ENCODE results near the gene MLEC. TPM values are rescaled to one million over a fixed set of nuclear protein-coding genes. Genes with fewer than 3 reads are reported as not detected.
A peak's percentile ranks its signal among the peaks of the same experiment; 100 is the strongest.

Gene MLEC
- total and polyA plus RNA-seq, 2 of the 13 experiments (the other 11 are each of a cell fraction or from before 2014, with no cell fraction given), result 49.8 to 156 TPM

DNA sequence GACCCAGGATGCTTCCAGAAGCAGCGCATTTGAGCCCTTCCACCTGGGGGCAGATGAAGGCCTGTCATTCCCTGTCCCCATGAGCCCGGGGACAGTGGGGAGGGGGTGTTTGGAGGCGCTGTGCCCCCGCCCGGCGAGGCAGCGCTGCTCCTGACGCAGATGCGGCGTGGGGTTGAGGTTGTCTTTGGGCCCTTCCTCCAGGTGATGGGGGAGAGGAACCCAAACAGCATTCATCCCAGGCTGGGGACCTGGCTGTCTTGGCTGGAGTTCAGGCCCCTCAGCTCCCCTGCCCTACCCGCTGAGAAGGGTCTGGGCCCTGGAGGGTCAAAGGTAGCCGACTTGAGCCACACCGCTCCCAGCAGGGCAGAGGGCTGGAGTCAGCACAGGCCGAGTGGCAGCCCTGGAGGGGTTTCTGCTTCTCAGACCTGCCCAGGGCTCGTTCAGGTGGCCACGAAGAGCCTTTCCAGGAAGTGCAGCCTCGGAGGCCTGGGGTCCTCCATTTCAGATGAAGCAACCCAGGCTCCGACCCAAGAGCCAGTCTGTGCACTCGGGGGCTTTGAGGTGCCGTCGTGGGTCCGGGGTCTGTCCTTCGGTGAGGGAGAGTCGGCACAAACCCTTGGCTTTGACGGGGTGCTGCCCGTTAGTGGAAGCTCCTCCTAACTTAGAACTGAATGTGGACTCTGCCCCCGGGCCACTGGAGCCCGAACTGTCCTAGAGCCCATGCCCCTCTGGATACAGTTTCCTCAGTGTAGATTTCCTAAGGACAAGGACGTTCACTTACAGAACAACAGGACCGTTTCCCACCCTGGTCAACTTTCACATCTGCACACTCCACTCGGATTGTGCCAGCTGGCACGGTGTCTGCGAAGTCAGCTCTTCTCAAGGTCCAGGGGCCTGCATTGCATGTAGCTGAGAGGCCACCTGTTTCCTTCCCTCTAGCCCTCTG lies 54.8 kb downstream of the MLEC start:
- BruUV-seq (replicated peaks), result TSS peak; percentile 79
- H3K27ac ChIP-seq (ENCODE audit: extremely low read length, insufficient read depth, low read length), result peak overlapping the region; percentile 55
- FAIRE-seq, result peak; percentile 23
- peaks cover 19% of the 10 kb centered on the region for H3K4me1 ChIP-seq (ENCODE audit: insufficient read depth, low read length)
- peak; percentile 74 for ATAC-seq
- peak; percentile 41 for DNase-seq (ENCODE audit: low spot score)
- CTCF ChIA-PET (ENCODE audit: low intra/inter-chr PET ratio, low total read pairs), result no interaction called here
- peak overlapping the region; percentile 37 for H3K9ac ChIP-seq (ENCODE audit: insufficient read depth, low read depth, low read length)
- H3K79me2 ChIP-seq (ENCODE audit: insufficient read depth, low read length), result no peaks in the 10 kb centered on the region
- no peaks in the 10 kb centered on the region for H4K20me1 ChIP-seq (ENCODE audit: insufficient read depth, low read length)
- in situ Hi-C loops (cut with HindIII; ENCODE audit: extremely low pct_ligation_motif_present, low pct_unique_long_range_greater_than_20kb) (no loop called here), intact Hi-C loops (cut with micrococcal nuclease; ENCODE audit: unreplicated experiment) (no loop called here)
- H3K4me3 ChIP-seq (replicated peaks in 1 of 3; ENCODE audit: insufficient read depth in 1 of 3, low read depth in 2 of 3, low read length in 3 of 3), result peak overlapping the region; percentile 27 to 54 (median 50); a peak in 5 of 6 replicates
- H3K9me3 ChIP-seq (ENCODE audit: low read length), result no peaks in the 10 kb centered on the region
- peak overlapping the region; percentile 78 for H3K4me2 ChIP-seq (ENCODE audit: low read depth, low read length)
- H2AFZ ChIP-seq (ENCODE audit: low read length), result peak overlapping the region; percentile 67
- no peaks in the 10 kb centered on the region for H3K27me3 ChIP-seq (ENCODE audit: control insufficient read depth in 1 of 2, insufficient read depth in 2 of 2, low read length in 2 of 2)
- H3K36me3 ChIP-seq (replicated peaks in 1 of 2; ENCODE audit: control insufficient read depth in 1 of 2, insufficient read depth in 2 of 2, low read length in 2 of 2), result no peaks in the 10 kb centered on the region; a peak in 2 of 5 replicates
- WGBS (ENCODE audit: low lambda C conversion rate), result 34% methylated on average over 6 of the region's 33 CpGs
- POLR2A ChIA-PET, result interaction anchor here (0.7 to 1.5 kb wide), 6 partner anchors 11 to 702 kb away, joined by 3 to 5 read pairs (median 4); partner anchors contain the start of gene ACADS
- TF ChIP-seq PHF20 (CRISPR knock-in tag; IDR thresholded peaks at IDR 0.05), result peak; percentile 35; the same call in 1 of the 2 replicates
- TF ChIP-seq, protein P1, sequence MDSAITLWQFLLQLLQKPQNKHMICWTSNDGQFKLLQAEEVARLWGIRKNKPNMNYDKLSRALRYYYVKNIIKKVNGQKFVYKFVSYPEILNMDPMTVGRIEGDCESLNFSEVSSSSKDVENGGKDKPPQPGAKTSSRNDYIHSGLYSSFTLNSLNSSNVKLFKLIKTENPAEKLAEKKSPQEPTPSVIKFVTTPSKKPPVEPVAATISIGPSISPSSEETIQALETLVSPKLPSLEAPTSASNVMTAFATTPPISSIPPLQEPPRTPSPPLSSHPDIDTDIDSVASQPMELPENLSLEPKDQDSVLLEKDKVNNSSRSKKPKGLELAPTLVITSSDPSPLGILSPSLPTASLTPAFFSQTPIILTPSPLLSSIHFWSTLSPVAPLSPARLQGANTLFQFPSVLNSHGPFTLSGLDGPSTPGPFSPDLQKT (CRISPR knock-in tag; IDR thresholded peaks at IDR 0.05; ENCODE audit: borderline replicate concordance), result no peak
- TF ChIP-seq, protein P2, sequence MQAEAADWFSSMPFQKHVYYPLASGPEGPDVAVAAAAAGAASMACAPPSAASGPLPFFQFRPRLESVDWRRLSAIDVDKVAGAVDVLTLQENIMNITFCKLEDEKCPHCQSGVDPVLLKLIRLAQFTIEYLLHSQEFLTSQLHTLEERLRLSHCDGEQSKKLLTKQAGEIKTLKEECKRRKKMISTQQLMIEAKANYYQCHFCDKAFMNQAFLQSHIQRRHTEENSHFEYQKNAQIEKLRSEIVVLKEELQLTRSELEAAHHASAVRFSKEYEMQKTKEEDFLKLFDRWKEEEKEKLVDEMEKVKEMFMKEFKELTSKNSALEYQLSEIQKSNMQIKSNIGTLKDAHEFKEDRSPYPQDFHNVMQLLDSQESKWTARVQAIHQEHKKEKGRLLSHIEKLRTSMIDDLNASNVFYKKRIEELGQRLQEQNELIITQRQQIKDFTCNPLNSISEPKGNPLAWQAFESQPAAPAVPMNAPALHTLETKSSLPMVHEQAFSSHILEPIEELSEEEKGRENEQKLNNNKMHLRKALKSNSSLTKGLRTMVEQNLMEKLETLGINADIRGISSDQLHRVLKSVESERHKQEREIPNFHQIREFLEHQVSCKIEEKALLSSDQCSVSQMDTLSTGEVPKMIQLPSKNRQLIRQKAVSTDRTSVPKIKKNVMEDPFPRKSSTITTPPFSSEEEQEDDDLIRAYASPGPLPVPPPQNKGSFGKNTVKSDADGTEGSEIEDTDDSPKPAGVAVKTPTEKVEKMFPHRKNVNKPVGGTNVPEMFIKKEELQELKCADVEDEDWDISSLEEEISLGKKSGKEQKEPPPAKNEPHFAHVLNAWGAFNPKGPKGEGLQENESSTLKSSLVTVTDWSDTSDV (CRISPR knock-in tag; IDR thresholded peaks at IDR 0.05), result no peak
- TF ChIP-seq CAMTA2 (CRISPR knock-in tag; IDR thresholded peaks at IDR 0.05; ENCODE audit: borderline replicate concordance), result 0 out of 2 replicates have a peak, but pooled peaks have one; percentile 30
- TF ChIP-seq SIX4 (CRISPR knock-in tag; IDR thresholded peaks at IDR 0.05), result no peak
- 0 out of 2 replicates have a peak, but pooled peaks have one; percentile 23 for TF ChIP-seq ZNF331 (CRISPR knock-in tag; IDR thresholded peaks at IDR 0.05)
- TF ChIP-seq, protein P3, sequence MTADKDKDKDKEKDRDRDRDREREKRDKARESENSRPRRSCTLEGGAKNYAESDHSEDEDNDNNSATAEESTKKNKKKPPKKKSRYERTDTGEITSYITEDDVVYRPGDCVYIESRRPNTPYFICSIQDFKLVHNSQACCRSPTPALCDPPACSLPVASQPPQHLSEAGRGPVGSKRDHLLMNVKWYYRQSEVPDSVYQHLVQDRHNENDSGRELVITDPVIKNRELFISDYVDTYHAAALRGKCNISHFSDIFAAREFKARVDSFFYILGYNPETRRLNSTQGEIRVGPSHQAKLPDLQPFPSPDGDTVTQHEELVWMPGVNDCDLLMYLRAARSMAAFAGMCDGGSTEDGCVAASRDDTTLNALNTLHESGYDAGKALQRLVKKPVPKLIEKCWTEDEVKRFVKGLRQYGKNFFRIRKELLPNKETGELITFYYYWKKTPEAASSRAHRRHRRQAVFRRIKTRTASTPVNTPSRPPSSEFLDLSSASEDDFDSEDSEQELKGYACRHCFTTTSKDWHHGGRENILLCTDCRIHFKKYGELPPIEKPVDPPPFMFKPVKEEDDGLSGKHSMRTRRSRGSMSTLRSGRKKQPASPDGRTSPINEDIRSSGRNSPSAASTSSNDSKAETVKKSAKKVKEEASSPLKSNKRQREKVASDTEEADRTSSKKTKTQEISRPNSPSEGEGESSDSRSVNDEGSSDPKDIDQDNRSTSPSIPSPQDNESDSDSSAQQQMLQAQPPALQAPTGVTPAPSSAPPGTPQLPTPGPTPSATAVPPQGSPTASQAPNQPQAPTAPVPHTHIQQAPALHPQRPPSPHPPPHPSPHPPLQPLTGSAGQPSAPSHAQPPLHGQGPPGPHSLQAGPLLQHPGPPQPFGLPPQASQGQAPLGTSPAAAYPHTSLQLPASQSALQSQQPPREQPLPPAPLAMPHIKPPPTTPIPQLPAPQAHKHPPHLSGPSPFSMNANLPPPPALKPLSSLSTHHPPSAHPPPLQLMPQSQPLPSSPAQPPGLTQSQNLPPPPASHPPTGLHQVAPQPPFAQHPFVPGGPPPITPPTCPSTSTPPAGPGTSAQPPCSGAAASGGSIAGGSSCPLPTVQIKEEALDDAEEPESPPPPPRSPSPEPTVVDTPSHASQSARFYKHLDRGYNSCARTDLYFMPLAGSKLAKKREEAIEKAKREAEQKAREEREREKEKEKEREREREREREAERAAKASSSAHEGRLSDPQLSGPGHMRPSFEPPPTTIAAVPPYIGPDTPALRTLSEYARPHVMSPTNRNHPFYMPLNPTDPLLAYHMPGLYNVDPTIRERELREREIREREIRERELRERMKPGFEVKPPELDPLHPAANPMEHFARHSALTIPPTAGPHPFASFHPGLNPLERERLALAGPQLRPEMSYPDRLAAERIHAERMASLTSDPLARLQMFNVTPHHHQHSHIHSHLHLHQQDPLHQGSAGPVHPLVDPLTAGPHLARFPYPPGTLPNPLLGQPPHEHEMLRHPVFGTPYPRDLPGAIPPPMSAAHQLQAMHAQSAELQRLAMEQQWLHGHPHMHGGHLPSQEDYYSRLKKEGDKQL (CRISPR knock-in tag; IDR thresholded peaks at IDR 0.05; ENCODE audit: low read depth), result no peak
- TF ChIP-seq CENPX (CRISPR knock-in tag; IDR thresholded peaks at IDR 0.05), result no peak
- TF ChIP-seq ZNF296 (CRISPR knock-in tag; conservative IDR thresholded peaks at IDR 0.05), result no peak
- TF ChIP-seq, protein P4, sequence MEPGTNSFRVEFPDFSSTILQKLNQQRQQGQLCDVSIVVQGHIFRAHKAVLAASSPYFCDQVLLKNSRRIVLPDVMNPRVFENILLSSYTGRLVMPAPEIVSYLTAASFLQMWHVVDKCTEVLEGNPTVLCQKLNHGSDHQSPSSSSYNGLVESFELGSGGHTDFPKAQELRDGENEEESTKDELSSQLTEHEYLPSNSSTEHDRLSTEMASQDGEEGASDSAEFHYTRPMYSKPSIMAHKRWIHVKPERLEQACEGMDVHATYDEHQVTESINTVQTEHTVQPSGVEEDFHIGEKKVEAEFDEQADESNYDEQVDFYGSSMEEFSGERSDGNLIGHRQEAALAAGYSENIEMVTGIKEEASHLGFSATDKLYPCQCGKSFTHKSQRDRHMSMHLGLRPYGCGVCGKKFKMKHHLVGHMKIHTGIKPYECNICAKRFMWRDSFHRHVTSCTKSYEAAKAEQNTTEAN (CRISPR knock-in tag; conservative IDR thresholded peaks at IDR 0.05), result peak; percentile 59; the same call in 1 of the 2 replicates
